Ureter (tissue), 1 donor: ENCODE results near the gene LRFN2. TPM values are rescaled to one million over a fixed set of nuclear protein-coding genes. Genes with fewer than 3 reads are reported as not detected.

ENCODE experiments used
- DNase-seq: peaks from one replicate; pipeline ENCODE4 v3.0.0-alpha.2; 2020; ENCODE audit warnings: low spot score
- total RNA-seq: library from RNA; stranded (reverse); gene quantifications from one replicate; pipeline ENCODE4 v1.2.4, GENCODE V29; 2023
- donor health status: DM: yes; HTN: yes; CAD: no.

The LRFN2 gene
- total RNA-seq, 1 donor from 2014 or later: 0.34 TPM

DNA sequence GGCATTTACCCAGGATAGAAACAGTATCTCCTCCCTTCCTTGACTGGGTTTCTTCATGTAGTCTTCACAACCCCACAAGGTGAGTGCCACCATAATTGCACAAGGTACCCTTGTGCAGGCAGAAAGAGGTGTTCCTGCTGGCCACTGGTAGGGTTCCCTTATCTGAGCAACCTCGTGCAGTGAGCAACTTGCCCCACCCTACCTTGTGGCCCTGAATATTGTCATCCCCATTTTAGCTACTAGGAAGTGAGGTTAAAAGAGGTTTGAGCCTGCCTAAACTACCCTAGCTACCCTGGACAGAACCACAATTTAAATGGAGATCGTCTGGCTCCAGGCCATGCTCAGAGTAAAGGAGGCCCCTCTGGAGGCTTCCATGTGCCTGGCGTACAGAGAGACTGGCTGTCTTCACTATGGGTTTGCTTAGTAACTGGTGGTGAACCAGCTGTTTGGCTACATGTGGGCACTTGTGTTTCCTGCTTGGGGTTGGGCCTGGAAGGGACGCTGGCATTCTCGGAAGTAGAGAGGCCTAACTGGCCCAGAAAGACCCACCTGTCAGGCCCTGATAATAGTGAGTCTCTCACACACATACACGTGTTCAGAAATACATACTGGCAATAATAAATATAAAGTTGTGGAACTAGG, 148.8 kb downstream of the LRFN2 start:
- no peak for DNase-seq

DNA sequence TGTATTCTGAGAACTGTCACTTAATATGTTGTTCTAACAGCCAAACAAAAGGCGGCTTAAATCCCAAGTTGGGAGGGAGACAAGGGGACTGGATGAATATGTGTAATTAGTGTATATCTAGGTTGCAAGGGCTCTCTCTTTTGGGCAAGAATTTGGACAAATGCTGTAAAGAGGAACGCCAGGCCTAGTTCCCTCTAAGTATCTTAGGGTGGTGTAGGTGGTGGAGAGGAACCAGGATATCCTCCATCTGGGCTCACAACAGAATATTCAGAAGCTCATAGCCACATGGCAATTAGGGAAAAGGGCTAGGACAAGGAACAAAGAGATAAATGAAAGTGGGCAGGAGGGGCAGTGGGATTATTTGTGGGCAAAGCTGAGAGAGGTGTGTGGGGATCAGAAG, 149.5 kb downstream of the LRFN2 start:
- no peak for DNase-seq

DNA sequence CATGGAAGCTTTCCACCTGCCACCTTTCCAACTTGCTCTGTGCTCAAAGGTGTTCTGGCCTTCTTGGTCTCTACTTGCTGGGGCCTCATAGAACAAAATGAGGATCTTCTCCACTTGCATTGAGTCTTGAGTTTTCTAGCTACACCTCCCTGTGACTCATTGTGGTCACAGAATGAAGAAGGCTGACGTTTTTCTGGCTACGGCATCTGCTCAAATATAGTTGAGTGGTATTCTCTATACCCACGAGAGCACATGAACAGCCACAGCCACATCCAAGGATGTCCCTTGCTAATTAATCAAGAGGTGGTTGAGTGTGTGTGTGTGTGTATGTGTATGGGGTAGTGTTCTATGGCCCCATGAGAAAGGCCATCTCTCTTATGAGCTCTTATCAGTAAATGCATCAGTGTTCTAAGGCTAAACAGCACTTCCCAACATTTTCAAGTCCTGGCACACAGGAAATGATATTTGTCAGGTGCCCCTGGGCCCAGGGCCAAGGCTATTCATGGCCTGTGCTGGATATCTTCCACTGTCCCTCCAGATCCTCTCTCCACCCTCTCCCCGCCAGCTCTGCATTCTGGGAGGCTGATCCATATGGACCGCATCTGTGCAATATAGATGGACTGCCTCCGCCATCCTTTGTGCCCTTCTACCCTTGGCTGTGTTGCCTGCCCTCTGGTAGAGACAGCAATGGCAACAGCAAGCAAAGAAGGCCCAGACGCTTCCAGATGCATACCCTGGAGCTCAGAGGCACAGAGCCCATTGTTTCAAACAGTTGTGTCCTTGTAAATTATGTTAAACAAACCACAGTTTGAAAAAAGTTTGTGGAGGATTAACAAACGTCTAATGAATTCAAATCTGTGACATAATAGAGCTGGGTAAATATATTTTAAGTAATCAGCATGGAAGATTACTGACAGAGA, 150.2 kb downstream of the LRFN2 start:
- DNase-seq: no peak

DNA sequence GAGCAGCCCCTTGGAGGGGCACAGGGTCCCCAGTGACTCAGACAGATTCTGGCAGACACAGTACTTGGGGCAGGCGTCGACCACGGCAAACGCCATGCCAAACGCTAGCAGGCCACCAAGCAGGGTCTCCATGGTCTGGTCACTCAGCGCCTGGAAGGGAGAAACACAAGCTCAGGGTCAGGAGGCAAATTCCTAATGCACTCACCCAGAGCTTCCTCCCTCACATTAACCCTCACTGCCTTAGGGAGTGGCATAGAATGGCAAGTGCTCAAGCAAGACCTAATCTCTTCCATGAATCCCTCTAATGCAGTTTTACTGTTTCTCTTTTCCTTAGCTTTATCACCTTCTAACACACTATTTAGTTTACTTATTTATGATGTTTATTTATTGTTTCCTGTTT, 154.2 kb downstream of the LRFN2 start:
- DNase-seq: no peak

- no peak for DNase-seq
Observed at GRCh38 chr6:40431706-40432105, 155.5 kb downstream of the LRFN2 start.

GRCh38 chr6:40427196-40427595, 160.0 kb downstream of the LRFN2 start:
- DNase-seq: no peak

- DNase-seq: no peak
Observed at GRCh38 chr6:40426346-40427066, 160.7 kb downstream of the LRFN2 start.

GRCh38 chr6:40425192-40425919, 161.8 kb downstream of the LRFN2 start:
- no peak for DNase-seq

DNA sequence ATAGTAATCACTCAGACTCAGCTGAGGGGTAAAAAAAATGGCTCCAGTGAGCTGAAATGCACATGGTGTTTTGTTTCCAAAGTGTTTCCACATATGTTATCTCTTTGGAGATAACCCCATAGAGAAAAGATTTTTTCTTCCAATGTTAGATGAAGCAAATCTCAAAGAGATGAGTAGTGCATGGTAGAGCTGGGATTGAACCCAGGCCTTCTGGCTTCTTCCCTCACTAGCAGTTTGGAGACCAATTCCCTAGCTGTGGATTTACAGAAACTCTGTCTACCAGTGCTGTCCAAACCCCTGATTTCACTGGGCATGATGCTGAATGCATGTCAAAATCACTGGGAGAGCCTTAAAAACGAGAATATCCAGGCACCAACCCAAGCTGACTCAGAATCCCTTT, 165.1 kb downstream of the LRFN2 start:
- no peak for DNase-seq

GRCh38 chr6:40419946-40420728, 167.0 kb downstream of the LRFN2 start:
- no peak for DNase-seq

GRCh38 chr6:40419377-40419776, 167.8 kb downstream of the LRFN2 start:
- DNase-seq: no peak

DNA sequence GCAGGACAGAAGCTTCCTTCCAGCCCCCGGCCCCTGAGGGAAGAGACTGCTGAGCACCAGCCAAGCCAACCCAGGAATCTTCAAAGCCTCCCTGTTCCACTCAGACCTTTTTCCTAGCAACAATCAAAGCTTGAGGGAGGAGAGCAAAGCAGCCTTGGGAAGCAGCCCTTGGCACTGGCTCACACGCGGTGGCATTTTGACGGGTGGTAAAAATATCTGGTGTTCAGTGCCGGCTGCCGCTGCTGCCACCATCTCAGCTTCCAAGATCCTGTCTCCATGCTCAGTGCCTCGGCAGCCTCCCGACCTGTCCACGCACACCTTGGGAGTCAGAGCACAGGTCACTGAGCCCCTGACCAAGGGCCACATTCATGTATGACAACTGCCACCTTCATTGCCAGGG, 170.1 kb downstream of the LRFN2 start:
- no peak for DNase-seq

DNA sequence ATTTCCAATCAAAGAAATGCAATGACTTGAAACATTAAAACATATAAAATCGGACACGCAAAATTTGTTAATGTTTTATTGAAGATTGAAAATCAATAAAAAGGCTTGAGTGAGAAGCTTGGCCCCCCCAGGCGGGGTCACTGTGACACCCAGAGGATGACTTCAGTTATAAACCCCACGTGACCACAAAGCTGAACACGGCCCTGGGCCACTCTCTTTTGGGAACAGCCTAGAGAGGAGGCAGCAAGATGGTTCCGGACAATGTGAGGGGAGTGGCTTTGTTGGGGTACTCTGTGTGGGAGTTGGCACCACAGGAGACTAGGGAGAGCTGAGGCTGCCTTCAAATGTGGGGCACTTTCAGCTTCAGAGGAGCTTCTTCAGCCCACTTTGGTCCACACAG, 172.5 kb downstream of the LRFN2 start:
- no peak for DNase-seq

- no peak for DNase-seq
Observed at GRCh38 chr6:40413239-40413638, 173.9 kb downstream of the LRFN2 start.

GRCh38 chr6:40411881-40412280, 175.3 kb downstream of the LRFN2 start:
- DNase-seq: no peak

- no peak for DNase-seq
Observed at GRCh38 chr6:40410821-40411220, 176.3 kb downstream of the LRFN2 start.

DNA sequence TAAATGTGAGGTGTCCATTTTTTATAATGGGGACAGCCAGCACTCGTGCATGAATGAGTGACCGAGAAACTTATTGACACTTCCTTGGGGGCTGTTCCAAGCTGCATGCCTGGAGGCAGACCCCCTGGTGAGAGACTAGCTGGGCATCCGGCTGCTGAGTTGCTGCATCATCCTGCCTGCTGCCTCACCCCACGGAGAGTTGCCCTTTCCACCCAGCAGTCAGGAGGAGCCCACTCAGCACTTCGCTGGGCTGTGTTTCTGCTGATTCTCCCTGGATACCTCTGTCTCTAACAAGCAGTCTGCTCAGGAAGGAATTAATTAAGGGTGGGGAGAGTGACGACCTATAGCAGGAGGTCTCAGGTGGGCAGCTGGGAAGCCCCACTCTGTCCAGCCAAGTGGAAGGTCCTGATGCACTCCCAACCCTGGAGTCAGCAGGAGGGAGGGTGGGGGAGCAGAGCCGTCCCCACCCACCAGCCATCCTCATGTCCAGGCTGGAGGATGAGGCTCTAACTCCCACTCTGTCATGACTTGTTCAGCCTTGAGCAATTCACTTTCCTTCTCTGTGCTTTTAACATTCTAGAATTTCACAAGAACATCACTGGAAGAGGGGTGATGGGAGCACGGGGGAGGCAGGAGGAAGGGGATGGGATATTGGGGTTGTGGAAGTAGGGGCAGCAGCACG, 177.3 kb downstream of the LRFN2 start:
- no peak for DNase-seq

DNA sequence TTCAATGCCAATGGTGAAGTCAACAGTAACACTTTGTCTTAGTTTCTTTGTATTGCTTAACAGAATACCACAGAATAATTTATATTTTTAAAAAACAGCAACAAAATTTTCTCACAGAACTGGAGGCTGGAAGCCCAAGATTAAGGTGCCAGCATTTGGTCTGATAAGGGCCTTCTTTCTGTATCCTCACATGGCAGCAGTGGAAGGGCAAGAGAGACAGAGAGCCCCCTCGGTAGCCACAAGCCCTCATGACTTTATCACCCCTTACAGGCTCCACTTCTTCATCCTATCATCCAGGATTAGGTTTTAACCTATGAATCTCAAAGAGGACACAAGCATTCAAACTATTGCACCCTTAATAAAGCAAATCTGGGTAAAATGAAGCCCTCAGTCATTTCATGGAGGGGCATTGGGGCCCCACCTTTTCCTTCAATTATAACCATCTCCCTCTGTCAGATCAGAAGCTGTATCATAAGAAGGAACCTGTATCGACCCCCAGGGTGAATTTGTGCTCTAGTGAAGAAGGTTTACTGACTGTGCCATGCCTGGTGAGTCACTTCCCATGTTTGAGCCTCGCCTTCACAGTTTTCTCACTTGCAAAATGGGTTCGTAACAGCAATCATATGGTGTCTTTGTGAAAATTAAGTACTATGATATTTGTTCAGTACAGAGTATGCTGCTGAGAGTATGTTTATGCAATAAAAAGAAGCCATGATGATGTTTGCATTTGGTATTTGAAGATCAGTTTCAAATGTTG, 178.2 kb downstream of the LRFN2 start:
- DNase-seq: no peak

DNA sequence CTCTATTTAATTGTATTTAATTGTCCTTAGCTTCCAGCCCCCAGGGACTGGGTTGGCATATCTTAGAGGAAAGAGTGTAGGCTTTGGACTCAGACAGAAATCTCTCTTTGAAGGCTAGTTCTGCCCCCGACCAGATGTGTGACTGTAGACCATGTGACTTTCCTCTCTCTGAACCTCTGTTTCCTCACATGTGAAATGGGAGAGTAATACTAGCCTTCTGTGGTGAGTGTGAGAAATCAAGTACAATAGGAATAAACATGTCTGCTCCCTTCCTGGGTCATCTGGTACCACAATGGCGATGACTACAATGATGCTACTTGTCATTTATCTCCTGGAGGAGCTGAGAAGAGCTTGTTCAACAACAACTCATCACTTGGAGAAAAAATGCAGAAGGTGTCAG, 179.9 kb downstream of the LRFN2 start:
- DNase-seq: no peak

DNA sequence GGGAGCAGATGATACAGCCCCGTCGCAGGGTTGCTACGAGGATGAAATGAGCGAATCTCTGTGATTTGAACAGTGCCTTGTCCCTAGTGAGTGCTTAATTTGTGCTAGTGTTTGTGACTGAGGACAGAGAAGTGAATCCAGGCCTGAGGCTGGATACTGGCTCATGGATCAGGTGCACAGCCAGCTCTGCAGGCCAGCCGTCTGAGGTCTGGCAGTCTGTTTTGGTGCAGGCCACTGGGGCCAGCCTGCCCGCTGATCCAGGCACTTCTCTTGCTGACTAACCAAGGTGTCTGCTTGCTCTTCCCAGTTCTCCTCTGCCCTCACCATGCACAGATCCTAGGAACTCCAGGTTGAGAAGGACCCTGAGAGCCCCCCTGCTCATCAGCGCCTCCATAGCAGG, 181.0 kb downstream of the LRFN2 start:
- DNase-seq: no peak
